Endometrial microvascular endothelial cells (primary cell): Measurements from ENCODE around the gene RAB27A. TPM values are rescaled to one million over a fixed set of nuclear protein-coding genes. Genes with fewer than 3 reads are reported as not detected.
"Not testable (repeated sequence)": the region's sequence is repeated elsewhere in the genome, so short reads cannot be mapped to it uniquely, and the experiment has no call there.

Source experiments
- in situ Hi-C: cut with HindIII; loops from 2 replicates; pipeline ENCODE4 v1.10.0; 2017; ENCODE audit warnings: low sequenced_read_pairs, low pct_unique_long_range_greater_than_20kb; ENCODE audit errors: inconsistent ontology term
- total RNA-seq: library from RNA; depleted of rRNA; stranded (reverse); fragments of >200 nt; gene quantifications from one replicate; pipeline ENCODE4 v1.2.3, GENCODE V29; 2015; ENCODE audit errors: inconsistent ontology term

RAB27A gene
- total RNA-seq, 1 donor from 2014 or later, result 10.0 TPM

GRCh38 chr15:55283379-55284147, 6.0 kb downstream of the RAB27A start:
- in situ Hi-C loops, result no loop called here

DNA sequence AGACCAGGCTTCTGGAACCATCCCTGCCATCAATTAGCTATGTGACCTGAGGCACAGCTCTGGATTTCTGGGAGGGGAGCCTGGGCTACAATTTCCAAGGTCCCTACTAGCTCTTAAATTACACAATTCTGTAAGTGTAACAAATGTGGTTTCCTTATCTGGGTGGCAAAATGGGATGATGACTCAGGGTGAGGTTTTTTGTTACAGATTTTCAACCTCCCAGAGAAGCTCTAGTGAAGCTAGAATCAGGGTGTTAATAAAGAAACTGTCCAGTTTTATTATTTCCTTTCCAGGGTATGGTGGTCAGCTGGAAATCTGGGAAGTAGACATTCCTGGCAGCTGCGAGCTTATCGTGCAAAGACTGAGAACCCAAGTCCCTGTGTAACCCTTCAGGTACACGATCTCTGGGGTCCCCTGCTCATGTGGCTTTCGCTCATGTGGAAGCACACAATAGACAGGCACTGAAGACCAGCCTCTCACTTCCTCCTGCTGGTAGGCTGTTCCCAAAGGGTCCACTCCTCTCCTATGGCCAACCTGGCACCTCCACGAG, 7.3 kb downstream of the RAB27A start:
- in situ Hi-C loops, result no loop called here

DNA sequence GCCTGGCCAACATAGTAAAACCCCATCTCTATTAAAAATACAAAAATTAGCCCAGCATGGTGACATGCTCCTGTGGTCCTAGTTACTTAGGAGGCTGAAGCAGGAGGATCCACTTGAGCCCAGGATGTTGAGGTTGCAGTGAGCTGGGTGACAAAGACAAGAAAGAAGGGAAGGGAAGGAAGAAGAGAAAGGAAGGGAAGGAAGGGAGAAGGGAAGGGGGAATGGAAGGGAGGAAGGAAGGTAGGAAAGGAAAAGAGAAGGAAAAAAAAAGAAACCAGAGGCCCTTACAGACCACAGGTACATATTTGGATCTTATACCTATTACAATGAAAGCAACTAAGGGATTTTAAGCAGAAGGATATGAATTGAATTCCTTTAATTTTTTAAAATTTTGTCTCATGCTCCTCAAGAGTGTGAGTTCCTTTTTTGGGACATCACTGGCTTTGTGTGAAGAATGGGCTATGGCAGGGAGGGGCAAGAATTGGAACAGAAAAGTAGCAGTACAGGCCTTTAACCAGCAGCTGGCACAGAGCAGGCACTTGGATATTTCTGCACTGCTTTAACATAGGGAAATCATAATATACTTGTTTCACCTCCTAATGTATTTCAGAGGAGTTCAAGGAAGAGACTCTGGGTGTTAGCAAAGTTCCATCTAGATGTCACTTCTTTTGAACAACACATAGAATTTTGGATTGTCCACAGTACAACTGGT, 7.9 kb downstream of the RAB27A start:
- in situ Hi-C loops, result no loop called here

- in situ Hi-C loops, result not testable (repeated sequence)
Measured at GRCh38 chr15:55280589-55280988, 9.0 kb downstream of the RAB27A start.

DNA sequence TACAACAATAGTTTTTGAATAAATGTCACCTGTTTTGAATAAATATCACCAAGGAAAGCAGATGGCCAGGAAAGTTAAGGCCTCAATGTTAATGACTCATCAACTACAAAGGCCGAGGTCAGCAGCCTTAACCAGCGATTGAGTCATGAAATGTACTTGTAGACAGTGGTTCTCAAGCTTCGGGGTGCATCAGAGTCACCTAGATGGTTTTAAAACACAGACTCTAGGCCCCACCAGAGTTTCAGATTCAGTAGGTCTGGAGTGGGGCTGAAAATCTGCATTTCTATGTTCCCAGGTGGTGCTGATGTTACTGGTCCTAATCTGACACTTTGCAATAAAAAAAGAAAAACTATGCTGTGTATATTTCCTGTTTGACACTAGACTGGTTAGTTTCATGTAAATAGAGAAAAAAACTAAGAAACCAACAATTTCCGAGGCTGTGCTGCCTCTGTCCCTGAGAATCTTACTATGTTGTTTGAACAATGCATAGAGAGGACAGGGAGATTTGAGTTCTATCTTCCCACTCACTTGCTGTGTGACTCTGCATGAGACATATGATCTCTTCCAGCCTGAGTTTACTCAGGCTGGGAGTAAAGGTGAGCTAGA, 9.8 kb downstream of the RAB27A start:
- in situ Hi-C loops, result no loop called here

GRCh38 chr15:55279100-55279745, 10.4 kb downstream of the RAB27A start:
- in situ Hi-C loops, result no loop called here

DNA sequence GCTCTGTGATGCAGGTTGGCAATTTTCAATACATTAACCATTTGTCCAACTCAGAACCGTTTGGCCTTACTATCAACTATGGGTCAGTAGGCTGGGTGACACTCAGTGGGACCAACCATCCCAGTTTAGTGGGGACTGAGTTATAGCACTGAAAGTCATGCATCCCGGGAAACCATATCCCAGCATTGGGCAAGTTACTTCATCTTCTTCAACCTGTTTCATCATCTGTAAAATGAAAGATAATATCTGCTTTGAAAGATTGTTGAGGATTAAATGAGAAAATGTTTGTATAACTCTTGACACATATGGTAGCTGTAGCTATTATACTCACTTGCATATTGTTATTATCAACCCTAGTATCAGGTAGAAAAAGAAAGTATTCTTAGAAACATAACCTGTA, 11.9 kb downstream of the RAB27A start:
- in situ Hi-C loops, result no loop called here

DNA sequence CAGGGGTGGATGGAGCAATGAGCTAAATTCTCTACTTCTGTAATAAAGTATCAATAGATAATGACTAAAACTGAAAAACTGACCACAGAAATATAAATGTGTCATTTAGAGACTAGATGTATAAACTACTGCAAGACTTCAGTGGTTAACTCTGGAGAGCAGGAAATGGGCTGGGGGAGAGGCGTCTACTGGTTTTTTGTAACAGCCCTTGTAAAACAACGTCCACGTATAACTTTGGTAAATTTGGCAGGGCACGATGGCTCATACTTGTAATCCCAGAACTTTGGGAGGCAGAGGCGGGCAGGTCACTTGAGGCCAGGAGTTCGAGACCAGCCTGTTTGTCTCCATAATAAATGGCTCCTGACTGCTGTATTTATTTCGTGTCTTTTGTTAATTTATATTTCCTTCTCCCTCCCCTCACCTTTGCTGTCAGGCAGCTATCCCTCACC, 12.5 kb downstream of the RAB27A start:
- in situ Hi-C loops, result no loop called here

DNA sequence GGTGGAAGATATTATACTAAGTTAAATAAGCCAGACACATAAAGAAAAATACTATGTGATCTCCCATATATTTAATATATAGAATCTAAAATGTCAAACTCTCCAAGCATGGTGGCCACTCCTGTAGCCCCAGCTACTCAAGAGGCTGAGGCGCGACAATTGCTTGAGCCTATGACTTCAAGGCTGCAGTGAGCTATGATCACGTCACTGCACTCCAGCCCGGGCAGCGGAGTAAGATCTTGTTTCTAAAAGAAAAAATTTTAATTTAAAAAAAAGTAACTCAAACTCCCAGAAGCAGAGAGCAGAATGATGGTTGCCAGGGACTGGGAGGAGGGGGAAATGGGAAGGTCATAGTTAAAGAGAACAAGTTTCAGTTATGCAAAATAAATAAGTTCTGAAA, 13.3 kb downstream of the RAB27A start:
- in situ Hi-C loops, result no loop called here

DNA sequence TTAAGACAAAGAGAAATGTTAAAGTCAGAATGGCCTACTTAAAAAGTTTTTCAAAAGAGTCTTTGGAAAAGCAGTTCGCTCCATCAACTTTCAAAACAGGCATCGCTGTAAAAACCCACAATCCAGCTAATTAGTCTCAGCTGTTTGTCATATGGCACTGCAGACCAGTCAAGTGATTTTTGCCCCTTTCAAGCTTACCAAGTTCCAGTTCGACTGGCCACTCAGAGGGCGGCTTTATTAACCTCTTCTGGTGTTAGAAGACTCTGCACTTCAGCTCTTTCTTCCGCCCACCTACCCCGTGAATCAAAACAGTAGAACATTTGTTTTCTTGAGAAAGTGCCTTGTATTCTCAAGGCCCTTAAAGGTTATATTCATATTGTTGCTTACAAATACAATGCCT, 19.3 kb downstream of the RAB27A start:
- in situ Hi-C loops, result no loop called here

DNA sequence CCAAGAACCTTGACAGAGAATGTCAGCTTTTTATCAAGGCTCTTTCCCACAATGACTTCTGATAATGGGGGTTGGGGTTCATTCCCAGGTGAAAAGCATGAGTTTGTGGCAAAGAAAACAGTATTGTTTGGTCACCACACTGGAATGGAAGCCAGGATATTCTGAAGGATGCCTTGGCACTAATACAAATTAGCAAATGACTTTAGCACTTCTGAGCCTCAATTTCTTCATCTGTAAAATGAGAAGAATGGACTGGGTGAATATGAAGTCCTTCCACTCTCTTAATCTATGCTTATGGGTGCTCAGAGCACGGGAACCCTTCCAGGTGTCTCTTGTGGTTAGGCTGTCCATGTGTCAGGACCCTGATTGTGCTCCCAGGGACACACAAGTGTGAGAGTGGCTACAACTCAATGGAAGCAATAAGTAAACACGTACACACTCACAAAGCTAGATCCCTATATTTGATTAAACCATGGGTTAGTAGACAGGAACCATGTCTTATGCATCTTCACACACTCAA, 21.4 kb downstream of the RAB27A start:
- in situ Hi-C loops, result no loop called here

DNA sequence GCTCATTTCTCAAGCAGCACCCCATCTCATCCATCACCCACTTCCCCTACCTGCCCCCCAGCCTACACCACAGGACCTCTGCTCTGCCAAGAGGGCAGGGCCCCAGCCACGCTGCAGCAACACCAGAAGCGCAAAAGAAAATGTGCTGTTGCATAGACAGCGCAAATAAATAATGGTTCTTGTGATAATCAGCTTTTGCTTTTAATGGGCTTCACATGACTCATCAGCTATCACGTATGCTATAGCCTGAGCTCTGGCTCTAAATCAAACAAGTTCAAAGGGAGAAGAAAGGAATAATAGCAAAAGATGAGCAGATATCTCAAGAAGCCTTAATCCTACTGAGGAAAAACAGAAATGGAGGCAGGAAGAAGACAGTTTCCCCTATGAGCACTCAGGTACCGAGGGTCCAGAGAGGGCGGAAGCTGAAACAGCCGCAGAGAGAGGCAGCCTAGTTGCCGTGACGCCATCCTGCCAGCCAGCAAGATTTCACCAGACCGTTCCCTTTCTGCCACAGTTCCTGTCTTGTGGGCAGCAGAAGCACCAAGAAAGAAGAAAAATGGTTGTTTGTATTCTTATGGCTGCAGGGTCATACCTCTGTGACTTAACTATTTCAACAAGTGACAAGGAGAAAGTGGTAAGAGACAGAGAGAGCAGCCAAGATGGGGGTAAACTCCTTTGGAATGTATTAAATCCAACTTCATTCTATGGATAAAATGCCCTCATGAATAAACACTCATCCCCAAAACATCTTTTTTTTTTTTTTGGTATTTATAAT, 22.0 kb downstream of the RAB27A start:
- in situ Hi-C loops, result no loop called here

GRCh38 chr15:55266547-55266946, 23.1 kb downstream of the RAB27A start:
- in situ Hi-C loops, result no loop called here

- in situ Hi-C loops, result no loop called here
Measured at GRCh38 chr15:55260562-55261131, 29.0 kb downstream of the RAB27A start.

DNA sequence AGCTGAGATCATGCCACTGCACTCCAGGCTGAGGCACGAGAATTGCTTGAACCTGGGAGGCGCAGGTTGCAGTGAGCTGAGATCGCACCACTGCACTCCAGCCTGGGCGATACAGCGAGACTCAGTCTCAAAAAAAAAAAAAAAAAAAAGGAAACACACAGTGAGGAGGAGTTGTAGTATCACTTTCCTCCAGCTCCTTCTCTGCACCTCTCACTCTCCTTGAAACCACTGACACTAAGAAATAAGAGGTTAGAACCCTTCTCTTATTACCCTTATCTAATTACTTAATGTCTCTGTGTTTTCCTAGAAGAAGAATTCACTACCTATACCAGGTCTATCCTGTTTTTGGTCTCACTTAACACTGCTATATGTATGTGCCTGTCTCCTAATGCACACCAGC, 31.7 kb downstream of the RAB27A start:
- in situ Hi-C loops, result no loop called here

DNA sequence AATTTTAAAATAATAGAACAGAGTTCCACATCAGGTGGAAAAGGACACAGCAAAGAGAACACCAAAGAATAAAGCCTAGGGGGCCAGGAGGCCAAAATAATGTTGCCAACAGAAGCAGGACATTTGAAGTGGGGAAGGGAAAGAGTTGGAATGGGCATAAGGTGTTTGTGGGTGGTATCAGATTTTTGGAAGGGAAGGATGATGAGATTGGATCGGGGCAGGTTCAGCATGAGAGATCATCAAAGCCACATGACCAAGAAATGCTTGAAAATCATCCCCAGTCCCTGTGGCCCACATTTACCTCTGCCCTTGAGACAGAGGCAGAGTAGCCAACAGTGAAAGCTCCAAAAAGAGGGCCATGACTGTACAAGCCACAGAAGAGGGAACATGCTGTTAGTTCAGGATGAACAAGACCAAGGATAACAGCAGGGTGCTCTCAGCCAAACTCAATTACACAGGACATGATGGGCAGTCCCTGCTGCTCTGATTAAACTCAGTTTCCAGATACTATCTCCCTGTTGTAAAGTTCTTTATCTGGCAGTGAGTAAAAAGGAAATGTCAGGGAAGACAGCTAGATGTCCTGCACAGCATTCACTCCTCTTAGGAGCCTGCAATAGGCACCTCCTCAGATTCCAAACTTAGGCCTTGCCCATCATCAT, 32.5 kb downstream of the RAB27A start:
- in situ Hi-C loops, result no loop called here

DNA sequence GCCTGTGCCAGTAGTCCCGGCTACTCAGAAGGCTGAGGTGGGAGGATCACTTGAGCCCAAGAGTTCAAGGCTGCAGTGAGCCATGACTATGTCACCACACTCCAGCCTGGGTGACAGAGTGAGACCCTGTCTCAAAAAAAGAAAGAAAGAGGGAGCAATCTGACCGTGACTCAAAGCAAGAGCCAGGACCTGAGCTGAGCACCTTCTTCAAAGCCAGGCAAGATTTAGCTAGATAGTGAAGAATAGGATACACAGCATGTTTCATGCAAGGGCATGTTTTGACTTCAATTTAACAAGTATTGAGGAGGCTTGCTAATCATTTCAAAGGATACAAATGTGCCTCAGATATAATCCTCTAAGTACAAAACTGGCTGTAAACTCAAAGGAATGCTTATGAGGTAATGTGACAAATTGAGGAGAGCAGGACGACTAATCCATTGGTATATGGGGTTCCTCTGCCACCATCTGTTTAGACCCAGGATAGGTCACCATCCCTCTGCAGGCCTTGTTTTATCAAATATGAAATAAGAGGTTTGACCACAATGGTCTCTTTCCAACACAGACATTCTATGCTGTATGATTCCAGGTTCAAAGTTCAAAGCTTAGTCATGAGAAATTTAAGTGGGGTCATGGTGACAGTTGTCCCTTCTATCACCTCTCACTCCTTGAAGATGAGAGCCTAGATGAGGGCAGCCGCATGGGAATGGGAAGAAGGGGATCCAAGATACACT, 33.2 kb downstream of the RAB27A start:
- in situ Hi-C loops, result no loop called here
